ENCODE data around the gene KANSL2. TPM values are rescaled to one million over a fixed set of nuclear protein-coding genes. Genes with fewer than 3 reads are reported as not detected.

The KANSL2 gene
- total and polyA plus RNA-seq, 2 of the 13 experiments (the other 11 are each of a cell fraction or from before 2014, with no cell fraction given): 24.1 to 41.3 TPM

DNA sequence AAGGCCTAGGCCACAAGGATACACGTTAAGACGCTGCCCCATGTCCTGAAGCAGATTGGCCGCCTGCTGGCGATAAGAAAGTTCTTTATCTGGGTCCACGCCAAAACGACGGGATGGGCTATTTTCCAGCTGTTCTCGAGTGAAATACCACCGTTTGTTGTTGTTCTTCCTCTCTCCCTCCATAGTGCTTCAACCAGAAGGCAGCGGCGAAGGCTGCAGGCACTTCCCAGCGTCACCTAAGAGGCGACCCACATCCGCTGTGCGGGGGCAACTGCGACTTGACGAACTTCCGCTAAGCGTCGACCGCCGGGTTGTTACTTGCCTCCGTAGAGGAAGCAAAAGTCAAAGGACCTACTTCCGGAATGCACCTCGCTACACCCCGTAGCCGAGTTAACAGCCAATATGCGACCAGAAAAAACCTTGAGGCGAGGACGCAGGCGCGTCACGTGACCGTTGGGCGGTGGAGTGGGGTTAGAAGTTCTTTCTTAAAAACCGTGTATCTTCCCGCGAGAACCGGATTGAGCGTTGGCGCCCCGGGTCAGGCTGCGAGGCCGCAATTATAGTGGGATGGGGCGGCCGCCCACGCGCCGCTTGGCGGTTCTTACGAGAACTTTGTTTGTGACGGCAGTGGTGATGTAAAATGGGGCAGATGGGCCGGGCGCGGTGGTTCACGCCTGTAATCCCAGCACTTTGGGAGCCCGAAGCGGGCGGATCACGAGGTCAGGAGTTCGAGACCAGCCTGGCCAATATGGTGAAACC lies 34.6 kb upstream of the KANSL2 start, which contains the start of gene CCNT1 (continued):
- peak; percentile 67 to 87; a peak in 3 of 4 replicates for TF ChIP-seq HMGXB4 (CRISPR knock-in tag; IDR thresholded peaks at IDR 0.05; ENCODE audit: borderline replicate concordance in 1 of 2, low read depth in 1 of 2)
- TF ChIP-seq, protein P1, sequence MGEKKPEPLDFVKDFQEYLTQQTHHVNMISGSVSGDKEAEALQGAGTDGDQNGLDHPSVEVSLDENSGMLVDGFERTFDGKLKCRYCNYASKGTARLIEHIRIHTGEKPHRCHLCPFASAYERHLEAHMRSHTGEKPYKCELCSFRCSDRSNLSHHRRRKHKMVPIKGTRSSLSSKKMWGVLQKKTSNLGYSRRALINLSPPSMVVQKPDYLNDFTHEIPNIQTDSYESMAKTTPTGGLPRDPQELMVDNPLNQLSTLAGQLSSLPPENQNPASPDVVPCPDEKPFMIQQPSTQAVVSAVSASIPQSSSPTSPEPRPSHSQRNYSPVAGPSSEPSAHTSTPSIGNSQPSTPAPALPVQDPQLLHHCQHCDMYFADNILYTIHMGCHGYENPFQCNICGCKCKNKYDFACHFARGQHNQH (CRISPR knock-in tag; IDR thresholded peaks at IDR 0.05): peak; percentile 83
- TF ChIP-seq, protein P2, sequence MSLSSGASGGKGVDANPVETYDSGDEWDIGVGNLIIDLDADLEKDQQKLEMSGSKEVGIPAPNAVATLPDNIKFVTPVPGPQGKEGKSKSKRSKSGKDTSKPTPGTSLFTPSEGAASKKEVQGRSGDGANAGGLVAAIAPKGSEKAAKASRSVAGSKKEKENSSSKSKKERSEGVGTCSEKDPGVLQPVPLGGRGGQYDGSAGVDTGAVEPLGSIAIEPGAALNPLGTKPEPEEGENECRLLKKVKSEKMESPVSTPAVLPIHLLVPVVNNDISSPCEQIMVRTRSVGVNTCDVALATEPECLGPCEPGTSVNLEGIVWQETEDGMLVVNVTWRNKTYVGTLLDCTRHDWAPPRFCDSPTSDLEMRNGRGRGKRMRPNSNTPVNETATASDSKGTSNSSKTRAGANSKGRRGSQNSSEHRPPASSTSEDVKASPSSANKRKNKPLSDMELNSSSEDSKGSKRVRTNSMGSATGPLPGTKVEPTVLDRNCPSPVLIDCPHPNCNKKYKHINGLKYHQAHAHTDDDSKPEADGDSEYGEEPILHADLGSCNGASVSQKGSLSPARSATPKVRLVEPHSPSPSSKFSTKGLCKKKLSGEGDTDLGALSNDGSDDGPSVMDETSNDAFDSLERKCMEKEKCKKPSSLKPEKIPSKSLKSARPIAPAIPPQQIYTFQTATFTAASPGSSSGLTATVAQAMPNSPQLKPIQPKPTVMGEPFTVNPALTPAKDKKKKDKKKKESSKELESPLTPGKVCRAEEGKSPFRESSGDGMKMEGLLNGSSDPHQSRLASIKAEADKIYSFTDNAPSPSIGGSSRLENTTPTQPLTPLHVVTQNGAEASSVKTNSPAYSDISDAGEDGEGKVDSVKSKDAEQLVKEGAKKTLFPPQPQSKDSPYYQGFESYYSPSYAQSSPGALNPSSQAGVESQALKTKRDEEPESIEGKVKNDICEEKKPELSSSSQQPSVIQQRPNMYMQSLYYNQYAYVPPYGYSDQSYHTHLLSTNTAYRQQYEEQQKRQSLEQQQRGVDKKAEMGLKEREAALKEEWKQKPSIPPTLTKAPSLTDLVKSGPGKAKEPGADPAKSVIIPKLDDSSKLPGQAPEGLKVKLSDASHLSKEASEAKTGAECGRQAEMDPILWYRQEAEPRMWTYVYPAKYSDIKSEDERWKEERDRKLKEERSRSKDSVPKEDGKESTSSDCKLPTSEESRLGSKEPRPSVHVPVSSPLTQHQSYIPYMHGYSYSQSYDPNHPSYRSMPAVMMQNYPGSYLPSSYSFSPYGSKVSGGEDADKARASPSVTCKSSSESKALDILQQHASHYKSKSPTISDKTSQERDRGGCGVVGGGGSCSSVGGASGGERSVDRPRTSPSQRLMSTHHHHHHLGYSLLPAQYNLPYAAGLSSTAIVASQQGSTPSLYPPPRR (CRISPR knock-in tag; IDR thresholded peaks at IDR 0.05; ENCODE audit: borderline replicate concordance): peak; percentile 49; the same call in 1 of the 2 replicates
- TF ChIP-seq SALL2 (CRISPR knock-in tag; IDR thresholded peaks at IDR 0.05): peak; percentile 80
- TF ChIP-seq RXRA (CRISPR knock-in tag; IDR thresholded peaks at IDR 0.05): peak; percentile 64
- TF ChIP-seq GMEB2 (CRISPR knock-in tag; IDR thresholded peaks at IDR 0.05; ENCODE audit: low read depth): peak; percentile 70
- TF ChIP-seq, protein P3, sequence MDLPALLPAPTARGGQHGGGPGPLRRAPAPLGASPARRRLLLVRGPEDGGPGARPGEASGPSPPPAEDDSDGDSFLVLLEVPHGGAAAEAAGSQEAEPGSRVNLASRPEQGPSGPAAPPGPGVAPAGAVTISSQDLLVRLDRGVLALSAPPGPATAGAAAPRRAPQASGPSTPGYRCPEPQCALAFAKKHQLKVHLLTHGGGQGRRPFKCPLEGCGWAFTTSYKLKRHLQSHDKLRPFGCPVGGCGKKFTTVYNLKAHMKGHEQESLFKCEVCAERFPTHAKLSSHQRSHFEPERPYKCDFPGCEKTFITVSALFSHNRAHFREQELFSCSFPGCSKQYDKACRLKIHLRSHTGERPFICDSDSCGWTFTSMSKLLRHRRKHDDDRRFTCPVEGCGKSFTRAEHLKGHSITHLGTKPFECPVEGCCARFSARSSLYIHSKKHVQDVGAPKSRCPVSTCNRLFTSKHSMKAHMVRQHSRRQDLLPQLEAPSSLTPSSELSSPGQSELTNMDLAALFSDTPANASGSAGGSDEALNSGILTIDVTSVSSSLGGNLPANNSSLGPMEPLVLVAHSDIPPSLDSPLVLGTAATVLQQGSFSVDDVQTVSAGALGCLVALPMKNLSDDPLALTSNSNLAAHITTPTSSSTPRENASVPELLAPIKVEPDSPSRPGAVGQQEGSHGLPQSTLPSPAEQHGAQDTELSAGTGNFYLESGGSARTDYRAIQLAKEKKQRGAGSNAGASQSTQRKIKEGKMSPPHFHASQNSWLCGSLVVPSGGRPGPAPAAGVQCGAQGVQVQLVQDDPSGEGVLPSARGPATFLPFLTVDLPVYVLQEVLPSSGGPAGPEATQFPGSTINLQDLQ (CRISPR knock-in tag; IDR thresholded peaks at IDR 0.05): no peak
- peak; percentile 72 for TF ChIP-seq ZNF264 (CRISPR knock-in tag; IDR thresholded peaks at IDR 0.05)
- TF ChIP-seq ZNF10 (CRISPR knock-in tag; IDR thresholded peaks at IDR 0.05; ENCODE audit: borderline replicate concordance, low read depth): no peak
- TF ChIP-seq ZNF629 (CRISPR knock-in tag; conservative IDR thresholded peaks at IDR 0.05): peak; percentile 22; the same call in 1 of the 2 replicates
